ENCODE measurements around the gene AP1S2.

AP1S2 gene

GRCh38 chrX:15789979-15790768 lies 64.4 kb downstream of the AP1S2 start, which contains the start of gene ZRSR2:
Gene ZRSR2, plus strand, starts transcription at chrX:15790484. Its CDS starts 12 bp downstream, at chrX:15790496.
- Mint-ChIP-seq H3K27me3 (no peaks in the 10 kb centered on the region), H3K36me3 (peaks cover 3% of the 10 kb centered on the region), H3K9me3 (no peaks in the 10 kb centered on the region), H3K4me3 (no peak within 1 kb of the TSS), H3K4me1 (peaks cover 30% of the 10 kb centered on the region), H3K27ac (no peak within 1 kb of the TSS)

DNA sequence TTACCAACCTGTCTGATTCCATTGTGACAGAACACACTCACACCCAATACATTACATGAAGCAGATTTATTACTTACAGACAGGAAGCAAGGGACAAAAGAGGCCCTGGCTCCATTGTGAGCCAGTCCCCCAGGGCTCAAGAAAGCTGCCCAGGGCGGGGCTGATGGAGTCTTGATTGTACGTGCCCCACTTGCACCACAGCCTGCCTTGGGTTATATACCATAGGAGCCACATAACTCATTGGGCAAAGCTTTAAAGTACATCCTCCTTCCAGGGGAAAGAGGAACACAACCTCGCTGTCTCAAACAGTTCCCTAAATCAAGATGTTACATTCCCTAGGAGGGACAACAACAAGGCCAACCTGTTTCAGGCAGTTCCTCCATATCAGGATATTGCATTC lies 67.7 kb downstream of the AP1S2 start:
- peaks cover 8% of the 10 kb centered on the region for H3K36me3 Mint-ChIP-seq
- H3K4me1 Mint-ChIP-seq, result peaks cover 11% of the 10 kb centered on the region
- no peak overlapping the region for H3K4me3 Mint-ChIP-seq
- H3K9me3 Mint-ChIP-seq, result no peaks in the 10 kb centered on the region
- no peaks in the 10 kb centered on the region for H3K27me3 Mint-ChIP-seq
- no peak overlapping the region for H3K27ac Mint-ChIP-seq

- Mint-ChIP-seq H3K4me1 (peaks cover 11% of the 10 kb centered on the region), H3K27ac (peak overlapping the region; percentile 51), H3K27me3 (no peaks in the 10 kb centered on the region), H3K4me3 (no peak overlapping the region), H3K36me3 (peaks cover 8% of the 10 kb centered on the region), H3K9me3 (no peaks in the 10 kb centered on the region)
Measured at GRCh38 chrX:15785176-15785750, 69.3 kb downstream of the AP1S2 start.

DNA sequence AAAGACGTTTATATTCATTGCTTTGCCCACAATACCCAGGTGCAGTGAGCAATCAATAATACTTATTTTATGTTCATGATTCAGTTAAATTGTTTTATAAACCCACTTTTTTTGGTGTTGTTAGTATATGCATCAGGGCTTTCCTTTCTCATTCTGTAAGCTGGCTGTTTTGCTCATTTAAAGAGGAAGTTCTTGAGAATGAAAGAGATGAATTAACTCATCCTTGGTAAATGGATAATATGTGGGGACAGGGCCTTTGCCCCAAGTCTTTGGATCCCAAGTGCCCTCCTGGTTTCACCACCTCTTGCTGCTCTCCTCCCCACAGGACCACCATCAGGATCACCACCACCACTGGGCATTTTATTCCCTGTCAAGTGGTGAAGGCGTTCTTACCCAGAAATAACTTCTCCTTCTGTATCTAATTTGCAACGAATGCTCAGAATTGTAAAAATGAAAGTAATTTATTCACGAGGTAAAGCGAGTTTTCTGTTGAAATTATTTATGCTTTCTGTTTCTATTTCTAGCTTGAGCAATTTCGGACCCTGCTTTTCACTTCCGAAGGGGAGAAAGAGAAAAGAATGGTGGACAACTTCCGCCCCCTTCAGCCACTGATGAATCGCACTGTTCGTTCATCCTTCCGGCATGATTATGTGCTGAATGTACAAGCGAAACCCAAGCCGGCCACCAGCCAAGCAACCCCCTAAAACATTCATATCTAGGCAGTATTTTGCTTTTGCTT lies 72.5 kb downstream of the AP1S2 start:
- peaks cover 8% of the 10 kb centered on the region for H3K36me3 Mint-ChIP-seq
- peaks cover 5% of the 10 kb centered on the region for H3K4me1 Mint-ChIP-seq
- H3K27me3 Mint-ChIP-seq, result no peaks in the 10 kb centered on the region
- peak overlapping the region; percentile 82 for H3K4me3 Mint-ChIP-seq
- H3K27ac Mint-ChIP-seq, result peak overlapping the region; percentile 96
- no peaks in the 10 kb centered on the region for H3K9me3 Mint-ChIP-seq

Data from activated naive CD4-positive, alpha-beta T cell treated with anti-CD3 and anti-CD28 coated beads, Interleukin-2, amount 50 U/mL, for 24 hours (primary cell).